ENCODE data around the gene PCYT2.
"Not testable (repeated sequence)": the region's sequence is repeated elsewhere in the genome, so short reads cannot be mapped to it uniquely, and the experiment has no call there.

Gene PCYT2

DNA sequence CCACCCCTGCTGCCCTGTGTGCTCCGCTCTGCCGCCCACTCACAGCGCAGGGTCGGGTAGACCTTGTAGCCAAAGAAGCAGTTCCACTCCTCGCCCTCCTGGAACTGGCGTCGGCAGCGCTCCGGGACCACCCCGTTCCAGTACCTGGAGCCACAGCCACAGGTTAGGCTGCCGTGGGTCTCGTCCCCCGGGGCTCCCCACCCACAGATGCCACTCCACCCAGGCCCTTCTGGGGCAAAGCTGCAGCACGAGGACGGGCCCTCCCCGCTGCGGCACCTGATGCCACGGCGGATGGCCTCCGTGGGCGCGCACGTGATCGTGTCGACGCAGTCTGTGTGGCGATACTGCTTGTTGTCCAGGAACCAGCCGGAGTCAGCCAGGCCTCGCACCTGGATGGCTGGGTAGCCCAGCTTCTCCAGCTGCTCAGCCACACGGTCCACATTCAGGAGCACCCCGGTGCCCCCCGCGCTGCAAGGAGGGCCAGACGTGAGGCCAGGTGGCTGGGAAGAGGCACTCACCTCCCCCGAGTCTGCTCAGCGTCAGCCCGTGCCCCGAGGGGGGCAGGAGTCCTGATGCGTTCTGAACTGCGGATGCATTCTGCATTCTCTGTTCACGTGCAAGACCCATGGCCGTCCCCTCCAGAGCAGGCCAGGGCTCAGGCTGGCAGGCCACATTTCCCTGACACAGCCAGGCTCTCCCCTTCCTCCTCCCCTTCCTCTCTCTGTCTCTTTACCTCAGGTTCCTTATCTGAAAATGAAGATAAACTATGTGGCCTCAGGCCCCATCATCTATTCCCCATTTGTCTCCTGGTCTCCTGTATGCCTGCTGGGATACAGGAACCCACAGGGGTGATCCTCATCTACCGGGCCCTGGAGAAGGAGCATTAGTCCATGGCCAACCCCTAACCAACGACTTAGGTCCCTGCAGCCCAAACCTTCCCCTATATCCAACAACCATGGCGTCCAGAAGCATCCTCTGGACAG lies 45.7 kb upstream of the PCYT2 start:
- TF ChIP-seq ZFX (IDR thresholded peaks at IDR 0.05): no peak
- TF ChIP-seq, protein P1, sequence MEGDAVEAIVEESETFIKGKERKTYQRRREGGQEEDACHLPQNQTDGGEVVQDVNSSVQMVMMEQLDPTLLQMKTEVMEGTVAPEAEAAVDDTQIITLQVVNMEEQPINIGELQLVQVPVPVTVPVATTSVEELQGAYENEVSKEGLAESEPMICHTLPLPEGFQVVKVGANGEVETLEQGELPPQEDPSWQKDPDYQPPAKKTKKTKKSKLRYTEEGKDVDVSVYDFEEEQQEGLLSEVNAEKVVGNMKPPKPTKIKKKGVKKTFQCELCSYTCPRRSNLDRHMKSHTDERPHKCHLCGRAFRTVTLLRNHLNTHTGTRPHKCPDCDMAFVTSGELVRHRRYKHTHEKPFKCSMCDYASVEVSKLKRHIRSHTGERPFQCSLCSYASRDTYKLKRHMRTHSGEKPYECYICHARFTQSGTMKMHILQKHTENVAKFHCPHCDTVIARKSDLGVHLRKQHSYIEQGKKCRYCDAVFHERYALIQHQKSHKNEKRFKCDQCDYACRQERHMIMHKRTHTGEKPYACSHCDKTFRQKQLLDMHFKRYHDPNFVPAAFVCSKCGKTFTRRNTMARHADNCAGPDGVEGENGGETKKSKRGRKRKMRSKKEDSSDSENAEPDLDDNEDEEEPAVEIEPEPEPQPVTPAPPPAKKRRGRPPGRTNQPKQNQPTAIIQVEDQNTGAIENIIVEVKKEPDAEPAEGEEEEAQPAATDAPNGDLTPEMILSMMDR (conservative IDR thresholded peaks at IDR 0.05): no peak
- no peak overlapping the region for H3K27ac ChIP-seq

DNA sequence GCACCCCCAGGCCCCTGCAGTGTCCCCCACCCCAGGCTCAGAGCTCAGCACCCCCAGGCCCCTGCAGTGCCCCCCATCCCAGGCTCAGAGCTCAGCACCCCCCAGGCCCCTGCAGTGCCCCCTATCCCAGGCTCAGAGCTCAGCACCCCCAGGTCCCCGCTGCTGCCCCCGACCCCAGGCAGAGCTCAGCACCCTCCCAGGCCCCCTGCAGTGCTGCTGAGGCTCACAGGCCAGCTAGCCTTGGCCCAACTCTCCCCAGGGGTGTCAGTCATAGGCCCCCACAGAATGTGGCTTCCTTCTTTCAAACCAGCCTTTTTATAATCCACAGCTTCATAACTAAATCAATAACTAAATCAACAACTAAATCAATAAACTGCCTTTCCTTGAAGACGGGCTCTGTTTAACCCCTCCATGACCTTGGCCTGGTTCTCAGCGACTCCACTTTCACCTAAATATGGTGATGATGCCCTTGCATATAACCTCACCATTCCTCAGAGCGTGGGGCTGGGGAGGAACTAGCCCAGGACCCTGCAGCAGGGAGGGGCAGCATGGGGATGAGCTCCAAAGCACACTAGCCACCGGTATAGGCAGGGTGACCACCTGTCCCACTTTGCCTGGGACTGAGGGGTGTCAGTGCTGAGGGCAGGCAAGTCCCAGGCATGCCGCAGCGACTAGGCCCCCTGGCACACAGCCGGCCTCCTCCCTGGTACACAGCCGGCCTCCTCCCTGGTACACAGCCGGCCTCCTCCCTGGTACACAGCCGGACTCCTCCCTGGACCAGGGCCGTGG lies 44.8 kb upstream of the PCYT2 start:
- TF ChIP-seq, protein P1 (conservative IDR thresholded peaks at IDR 0.05): no peak
- TF ChIP-seq ZFX (IDR thresholded peaks at IDR 0.05): no peak
- H3K27ac ChIP-seq: no peak overlapping the region

DNA sequence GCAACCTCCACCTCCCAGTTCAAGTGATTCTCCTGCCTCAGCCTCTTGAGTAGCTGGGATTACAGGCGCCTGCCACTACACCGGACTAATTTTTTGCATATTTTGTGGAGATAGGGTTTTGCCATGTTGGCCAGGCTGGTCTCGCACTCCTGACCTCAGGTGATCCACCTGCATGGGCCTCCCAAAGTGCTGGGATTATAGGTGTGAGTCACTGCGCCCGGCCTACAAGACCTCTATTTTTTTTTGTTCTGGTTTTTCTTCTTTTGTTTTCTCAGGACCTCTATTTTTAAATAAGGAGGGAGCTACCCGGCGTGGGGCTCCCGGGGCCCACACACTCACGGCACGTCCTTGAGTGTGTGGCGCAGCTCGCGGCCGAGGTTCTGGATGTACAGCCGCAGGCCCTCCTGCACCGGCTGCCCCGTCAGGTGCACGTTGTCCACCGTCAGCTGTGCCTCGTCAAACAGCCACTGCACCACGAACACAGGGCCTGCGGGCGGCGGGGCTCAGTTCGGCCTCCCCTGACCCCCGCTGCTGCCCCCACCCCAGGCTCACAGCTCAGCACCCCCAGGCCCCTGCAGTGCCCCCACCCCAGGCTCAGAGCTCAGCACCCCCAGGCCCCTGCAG lies 44.0 kb upstream of the PCYT2 start:
- TF ChIP-seq ZFX (IDR thresholded peaks at IDR 0.05): no peak
- TF ChIP-seq, protein P1 (conservative IDR thresholded peaks at IDR 0.05): no peak
- no peak overlapping the region for H3K27ac ChIP-seq

DNA sequence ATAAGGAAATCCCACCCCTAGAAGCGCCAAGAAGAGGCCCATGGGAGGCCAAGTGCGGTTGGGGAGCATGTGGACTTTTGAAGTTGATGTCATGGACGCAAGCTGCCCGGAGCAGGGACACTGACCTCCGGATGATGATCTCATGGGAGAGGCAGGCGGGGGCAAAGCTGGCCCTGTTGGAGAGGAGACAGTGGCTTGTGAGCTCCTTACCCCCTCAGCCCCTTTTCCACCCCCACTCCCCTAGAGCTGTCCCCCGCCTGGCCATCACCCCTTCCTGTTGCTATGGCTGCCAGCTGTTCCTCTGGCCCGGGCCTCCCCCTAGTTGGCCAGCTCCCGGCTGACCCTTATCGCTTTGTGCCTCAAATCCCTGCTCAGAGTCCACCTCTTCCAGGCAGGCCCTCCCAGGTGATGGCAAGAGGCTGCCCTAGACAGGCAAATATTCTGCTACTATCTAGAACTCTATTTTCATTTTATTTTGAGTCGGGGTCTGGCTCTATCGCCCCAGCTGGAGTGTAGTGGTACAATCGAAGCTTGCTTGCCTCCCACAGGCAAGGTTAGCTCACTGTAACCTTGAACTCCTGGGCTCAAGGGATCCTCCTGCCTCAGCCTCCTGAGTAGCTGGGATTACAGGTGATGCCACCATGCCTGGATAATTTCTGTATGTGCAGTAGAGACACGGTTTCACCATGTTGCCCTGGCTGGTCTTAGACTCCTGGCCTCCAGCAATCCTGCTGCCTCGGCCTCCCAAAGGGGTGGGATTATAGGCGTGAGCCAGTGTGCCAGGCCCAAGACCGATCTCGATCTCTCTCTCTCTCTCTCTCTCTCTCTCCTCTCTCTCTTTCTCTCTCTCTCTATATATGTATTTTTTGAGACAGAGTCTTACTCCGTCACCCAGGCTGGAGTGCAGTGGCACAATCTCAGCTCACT lies 43.2 kb upstream of the PCYT2 start:
- no peak for TF ChIP-seq ZFX (IDR thresholded peaks at IDR 0.05)
- TF ChIP-seq, protein P1 (conservative IDR thresholded peaks at IDR 0.05): no peak
- H3K27ac ChIP-seq: no peak overlapping the region

DNA sequence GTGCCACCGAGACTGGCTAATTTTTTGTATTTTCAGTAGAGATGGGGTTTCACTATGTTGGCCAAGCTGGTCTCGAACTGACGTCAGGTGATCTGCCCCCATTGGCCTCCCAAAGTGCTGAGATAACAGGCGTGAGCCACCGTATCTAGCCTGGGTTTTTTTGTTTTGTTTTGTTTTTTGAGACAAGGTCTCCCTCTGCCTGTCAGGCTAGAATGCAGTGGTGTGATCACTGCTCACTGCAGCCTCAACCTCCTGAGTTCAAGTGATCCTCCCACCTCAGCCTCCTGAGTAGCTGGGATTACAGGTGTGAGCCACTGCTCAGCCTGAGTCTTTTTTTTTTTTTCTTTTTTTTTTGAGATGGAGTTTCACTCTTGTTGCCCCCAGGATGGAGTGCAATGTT lies 42.2 kb upstream of the PCYT2 start:
- H3K27ac ChIP-seq: not testable (repeated sequence)

DNA sequence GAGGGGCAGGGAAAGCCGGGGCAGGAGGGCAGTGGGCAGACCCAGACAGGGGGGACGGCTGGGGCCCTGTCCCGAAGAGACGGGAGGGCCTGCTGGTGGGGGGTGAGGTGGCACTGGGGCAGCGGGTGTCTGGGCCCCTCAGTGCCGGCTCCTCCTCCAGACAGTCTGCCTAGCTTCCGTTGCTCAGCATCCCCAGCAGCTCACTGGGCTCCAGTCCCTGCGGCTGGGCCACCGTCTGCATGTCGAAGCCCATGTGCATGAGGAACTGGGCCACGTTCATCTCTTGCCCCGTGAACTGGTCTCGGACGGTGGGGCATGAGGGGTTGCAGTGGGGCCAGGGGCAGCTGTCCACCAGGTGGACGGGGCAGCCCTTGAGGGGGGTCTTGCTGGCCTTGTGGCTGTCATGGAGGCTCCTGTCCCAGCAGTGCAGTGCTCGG lies 41.6 kb upstream of the PCYT2 start:
- no peak overlapping the region for H3K27ac ChIP-seq
- TF ChIP-seq, protein P1 (conservative IDR thresholded peaks at IDR 0.05): no peak
- no peak for TF ChIP-seq ZFX (IDR thresholded peaks at IDR 0.05)
